Activated CD8-positive, alpha-beta memory T cell treated with anti-CD3 and anti-CD28 coated beads, Interleukin-2, amount 50 U/mL, for 24 hours (primary cell): ENCODE results near the gene CHMP4B.

Experiments used
- DNase-seq: peaks from one replicate; pipeline ENCODE4 v3.0.0-alpha.2; 2020; ENCODE audit errors: extremely low read depth

CHMP4B gene

GRCh38 chr20:33897313-33897912 lies 86.3 kb downstream of the CHMP4B start:
- no peak for DNase-seq

GRCh38 chr20:33899106-33899505 lies 88.0 kb downstream of the CHMP4B start:
- DNase-seq: no peak

GRCh38 chr20:33900521-33901131 lies 89.5 kb downstream of the CHMP4B start:
- no peak for DNase-seq

- DNase-seq: no peak
These were observed 90.0 kb downstream of the CHMP4B start for GRCh38 chr20:33901132-33901523.

GRCh38 chr20:33902011-33902410 lies 90.9 kb downstream of the CHMP4B start:
- no peak for DNase-seq
